A673 (cell line): ENCODE data around the gene CKAP2L.

Source experiments
- CTCF ChIP-seq: fragments of 300-800, 200-600 bp; sonication (generic); conservative IDR thresholded peaks from 2 replicates; pipeline ENCODE4 v1.5.1; 2017; ENCODE audit warnings: low read depth, mild to moderate bottlenecking, antibody characterized with exemption, low read length, moderate library complexity, mixed read lengths
- EZH2 ChIP-seq: fragments of 200-600 bp; sonication (generic); IDR thresholded peaks from 2 replicates; pipeline ENCODE4 v1.6.1; 2017; ENCODE audit warnings: borderline replicate concordance, low read depth, mild to moderate bottlenecking, mixed read lengths, antibody characterized with exemption, low read length; ENCODE audit not compliant: poor library complexity, severe bottlenecking

GRCh38 chr2:112703684-112704083 lies 60.7 kb downstream of the CKAP2L start:
- no peak for TF ChIP-seq EZH2
- no peak for TF ChIP-seq CTCF
